Subcutaneous abdominal adipose tissue (tissue), 5 donors: Measurements from ENCODE around the gene NAPSA.

Source experiments
- H3K27ac ChIP-seq: one replicate; pipeline ENCODE4 v1.7.0; 2013; ENCODE audit warnings: low read depth, mild to moderate bottlenecking, inconsistent platforms, low read length, moderate library complexity
- H3K27me3 ChIP-seq, 5 donors: one replicate each; pipeline ENCODE4 v1.7.0; 2013; ENCODE audit warnings: low read length in 5 of 5, inconsistent platforms in 1 of 5; ENCODE audit not compliant: control insufficient read depth in 5 of 5, insufficient read depth in 4 of 5
- H3K36me3 ChIP-seq, 5 donors: one replicate each; pipeline ENCODE4 v1.7.0; 2013; ENCODE audit warnings: low read length in 5 of 5; ENCODE audit not compliant: control insufficient read depth in 5 of 5, insufficient read depth in 5 of 5
- H3K4me1 ChIP-seq, 5 donors: one replicate each; pipeline ENCODE4 v1.7.0; 2013; ENCODE audit warnings: low read length in 5 of 5, mild to moderate bottlenecking in 3 of 5, moderate library complexity in 1 of 5; ENCODE audit not compliant: control insufficient read depth in 5 of 5, insufficient read depth in 5 of 5
- H3K4me3 ChIP-seq, 5 donors: one replicate each; pipeline ENCODE4 v1.7.0; 2013; ENCODE audit warnings: low read length in 5 of 5, low read depth in 1 of 5
- H3K9ac ChIP-seq, 5 donors: one replicate each; pipeline ENCODE4 v1.7.0; 2013; ENCODE audit warnings: low read length in 5 of 5, mild to moderate bottlenecking in 4 of 5, moderate library complexity in 3 of 5
- H3K9me3 ChIP-seq, 5 donors: one replicate each; pipeline ENCODE4 v1.7.0; 2013; ENCODE audit warnings: low read length in 5 of 5; ENCODE audit not compliant: control insufficient read depth in 5 of 5
- donor health status: healthy.
- donor health status: healthy.
- donor health status: healthy.
- donor health status: healthy.
- donor health status: healthy.

The NAPSA gene

DNA sequence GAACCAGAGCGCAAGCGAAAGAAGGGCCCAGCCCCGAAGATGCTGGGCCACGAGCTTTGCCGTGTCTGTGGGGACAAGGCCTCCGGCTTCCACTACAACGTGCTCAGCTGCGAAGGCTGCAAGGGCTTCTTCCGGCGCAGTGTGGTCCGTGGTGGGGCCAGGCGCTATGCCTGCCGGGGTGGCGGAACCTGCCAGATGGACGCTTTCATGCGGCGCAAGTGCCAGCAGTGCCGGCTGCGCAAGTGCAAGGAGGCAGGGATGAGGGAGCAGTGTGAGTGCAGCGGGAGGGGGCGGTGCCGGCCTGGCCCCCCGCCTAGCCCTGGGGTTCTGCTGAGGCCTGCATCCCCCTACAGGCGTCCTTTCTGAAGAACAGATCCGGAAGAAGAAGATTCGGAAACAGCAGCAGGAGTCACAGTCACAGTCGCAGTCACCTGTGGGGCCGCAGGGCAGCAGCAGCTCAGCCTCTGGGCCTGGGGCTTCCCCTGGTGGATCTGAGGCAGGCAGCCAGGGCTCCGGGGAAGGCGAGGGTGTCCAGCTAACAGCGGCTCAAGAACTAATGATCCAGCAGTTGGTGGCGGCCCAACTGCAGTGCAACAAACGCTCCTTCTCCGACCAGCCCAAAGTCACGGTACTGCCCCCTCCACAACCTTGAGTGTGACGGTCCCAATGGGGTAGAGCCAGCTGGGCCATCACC lies 12.9 kb upstream of the NAPSA start:
- no peak overlapping the region for H3K27ac ChIP-seq
- peaks cover 3 to 55% (median 54%) of the 10 kb centered on the region in 5 donors for H3K36me3 ChIP-seq
- no peak overlapping the region for H3K9ac ChIP-seq
- peaks cover 0 to 10% (median 7%) of the 10 kb centered on the region in 5 donors for H3K4me1 ChIP-seq
- no peaks in the 10 kb centered on the region for H3K9me3 ChIP-seq
- H3K27me3 ChIP-seq, result no peaks in the 10 kb centered on the region
- no peak overlapping the region for H3K4me3 ChIP-seq

DNA sequence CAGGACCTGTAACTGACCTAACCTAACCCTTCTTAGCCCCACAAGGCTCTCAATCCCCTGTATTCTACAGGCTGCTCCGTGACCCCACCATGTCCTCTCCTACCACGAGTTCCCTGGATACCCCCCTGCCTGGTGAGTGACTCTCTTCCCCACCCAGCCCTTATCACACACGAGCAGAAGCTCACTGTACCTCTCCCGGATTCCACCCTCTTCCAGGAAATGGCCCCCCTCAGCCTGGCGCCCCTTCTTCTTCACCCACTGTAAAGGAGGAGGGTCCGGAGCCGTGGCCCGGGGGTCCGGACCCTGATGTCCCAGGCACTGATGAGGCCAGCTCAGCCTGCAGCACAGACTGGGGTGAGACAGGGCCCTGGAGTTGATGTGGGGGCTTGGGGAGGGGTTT lies 12.1 kb upstream of the NAPSA start:
- H3K27me3 ChIP-seq, result no peaks in the 10 kb centered on the region
- H3K27ac ChIP-seq, result no peak overlapping the region
- no peaks in the 10 kb centered on the region for H3K9me3 ChIP-seq
- peaks cover 0 to 10% (median 6%) of the 10 kb centered on the region in 5 donors for H3K4me1 ChIP-seq
- no peak overlapping the region for H3K4me3 ChIP-seq
- peaks cover 3 to 53% (median 53%) of the 10 kb centered on the region in 5 donors for H3K36me3 ChIP-seq
- H3K9ac ChIP-seq, result no peak overlapping the region

DNA sequence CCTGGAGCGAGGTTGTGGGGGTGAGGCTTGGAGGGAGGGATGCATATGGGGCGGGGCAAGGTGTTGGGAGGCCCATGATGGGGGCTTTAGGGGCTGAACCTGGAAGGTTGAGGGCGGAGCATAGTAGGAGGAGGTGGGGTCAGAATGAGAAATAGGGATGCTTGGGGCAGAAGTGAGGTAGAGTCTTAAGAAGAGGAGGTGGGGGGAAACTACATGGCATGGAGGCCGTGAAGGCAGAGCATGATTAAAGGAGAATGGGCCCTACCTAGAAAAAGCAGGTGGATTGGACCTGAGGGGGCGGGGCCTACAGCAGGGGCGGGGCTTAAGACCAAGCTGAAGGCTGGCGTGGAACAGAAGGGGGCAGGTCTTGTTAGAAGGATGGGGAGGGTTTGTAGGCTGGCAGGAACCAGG lies 11.6 kb upstream of the NAPSA start:
- Histone ChIP-seq H3K4me3 (no peak overlapping the region), H3K9ac (no peak overlapping the region), H3K27ac (no peak overlapping the region), H3K4me1 (peaks cover 0 to 10% (median 6%) of the 10 kb centered on the region in 5 donors), H3K9me3 (no peaks in the 10 kb centered on the region), H3K27me3 (no peaks in the 10 kb centered on the region), H3K36me3 (peaks cover 3 to 48% (median 48%) of the 10 kb centered on the region in 5 donors)

DNA sequence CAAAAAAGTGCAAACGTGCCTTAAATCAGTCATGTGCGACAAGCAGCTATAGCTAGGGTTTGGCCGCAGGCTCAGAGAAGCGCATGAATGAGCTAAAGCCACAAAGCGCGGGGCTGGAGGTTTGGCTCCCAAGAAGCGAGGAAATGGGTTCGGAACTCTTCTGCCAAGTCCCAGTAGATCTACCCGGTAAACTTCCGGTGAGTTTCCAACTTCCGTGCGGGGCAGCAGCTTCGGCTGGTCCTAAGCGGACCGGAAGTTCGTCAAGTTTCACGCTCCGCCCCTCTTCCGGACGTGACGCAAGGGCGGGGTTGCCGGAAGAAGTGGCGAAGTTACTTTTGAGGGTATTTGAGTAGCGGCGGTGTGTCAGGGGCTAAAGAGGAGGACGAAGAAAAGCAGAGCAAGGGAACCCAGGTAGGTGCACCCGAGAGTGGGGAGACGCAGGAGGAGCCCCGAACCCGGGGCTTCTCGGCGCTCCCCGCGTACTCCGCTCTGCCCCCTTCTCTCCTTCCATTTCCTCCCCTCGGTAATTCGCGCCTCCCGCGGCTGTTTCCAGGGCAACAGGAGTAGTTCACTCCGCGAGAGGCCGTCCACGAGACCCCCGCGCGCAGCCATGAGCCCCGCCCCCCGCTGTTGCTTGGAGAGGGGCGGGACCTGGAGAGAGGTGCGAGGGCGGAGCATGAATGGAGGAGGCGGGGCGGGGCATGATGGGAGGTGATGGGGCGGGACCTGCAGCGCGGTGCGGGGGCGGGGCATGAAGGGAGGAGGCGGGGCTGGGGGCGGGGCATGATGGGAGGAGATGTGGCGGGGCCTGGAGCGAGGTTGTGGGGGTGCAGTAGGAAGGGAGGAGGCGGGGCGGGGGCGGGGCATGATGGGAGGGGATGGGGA lies 11.0 kb upstream of the NAPSA start, which contains the start of gene NR1H2:
TSS of gene NR1H2 (plus strand) at position 292 of the 885 bp plus-strand sequence. CDS start 1,149 bp downstream, outside the sequence.
- Histone ChIP-seq H3K27me3 (no peaks in the 10 kb centered on the region), H3K4me3 (peak within 1 kb of the TSS; percentile 79 to 94 (median 86)), H3K9ac (peak within 1 kb of the TSS; percentile 48 to 100 (median 97)), H3K4me1 (peaks cover 0 to 10% (median 6%) of the 10 kb centered on the region in 5 donors), H3K36me3 (peaks cover 3 to 42% (median 41%) of the 10 kb centered on the region in 5 donors), H3K27ac (peak within 1 kb of the TSS; percentile 98), H3K9me3 (no peaks in the 10 kb centered on the region)

DNA sequence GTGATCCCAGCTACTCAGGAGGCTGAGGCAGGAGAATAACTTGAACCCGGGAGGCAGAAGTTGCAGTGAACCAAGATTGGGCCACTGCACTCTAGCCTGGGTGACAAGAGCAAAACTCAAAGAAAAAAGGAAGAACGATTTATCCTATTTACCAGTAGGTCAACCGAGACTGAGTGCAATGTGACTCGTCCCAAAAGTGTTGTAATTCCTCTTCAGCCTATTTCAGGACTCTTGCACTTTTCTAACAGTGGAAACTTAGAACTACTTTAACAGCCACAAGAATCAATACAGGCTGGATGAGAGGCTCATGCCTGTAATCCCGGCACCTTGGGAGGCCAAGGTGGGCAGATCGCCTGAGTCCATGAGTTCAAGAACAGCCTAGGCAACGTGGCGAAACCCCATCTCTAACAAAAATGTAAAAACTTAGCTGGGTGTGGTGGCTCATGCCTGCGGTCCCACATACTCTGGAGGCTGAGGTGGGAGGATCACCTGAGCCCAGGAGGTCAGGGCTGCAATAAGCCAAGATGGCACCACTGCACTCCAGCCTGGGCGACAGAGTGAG lies 6.6 kb upstream of the NAPSA start:
- Histone ChIP-seq H3K36me3 (no peaks in the 10 kb centered on the region), H3K4me1 (peaks cover 0 to 21% (median 17%) of the 10 kb centered on the region in 5 donors), H3K4me3 (no peak overlapping the region), H3K27me3 (no peaks in the 10 kb centered on the region), H3K27ac (no peak overlapping the region), H3K9ac (no peak overlapping the region), H3K9me3 (no peaks in the 10 kb centered on the region)

DNA sequence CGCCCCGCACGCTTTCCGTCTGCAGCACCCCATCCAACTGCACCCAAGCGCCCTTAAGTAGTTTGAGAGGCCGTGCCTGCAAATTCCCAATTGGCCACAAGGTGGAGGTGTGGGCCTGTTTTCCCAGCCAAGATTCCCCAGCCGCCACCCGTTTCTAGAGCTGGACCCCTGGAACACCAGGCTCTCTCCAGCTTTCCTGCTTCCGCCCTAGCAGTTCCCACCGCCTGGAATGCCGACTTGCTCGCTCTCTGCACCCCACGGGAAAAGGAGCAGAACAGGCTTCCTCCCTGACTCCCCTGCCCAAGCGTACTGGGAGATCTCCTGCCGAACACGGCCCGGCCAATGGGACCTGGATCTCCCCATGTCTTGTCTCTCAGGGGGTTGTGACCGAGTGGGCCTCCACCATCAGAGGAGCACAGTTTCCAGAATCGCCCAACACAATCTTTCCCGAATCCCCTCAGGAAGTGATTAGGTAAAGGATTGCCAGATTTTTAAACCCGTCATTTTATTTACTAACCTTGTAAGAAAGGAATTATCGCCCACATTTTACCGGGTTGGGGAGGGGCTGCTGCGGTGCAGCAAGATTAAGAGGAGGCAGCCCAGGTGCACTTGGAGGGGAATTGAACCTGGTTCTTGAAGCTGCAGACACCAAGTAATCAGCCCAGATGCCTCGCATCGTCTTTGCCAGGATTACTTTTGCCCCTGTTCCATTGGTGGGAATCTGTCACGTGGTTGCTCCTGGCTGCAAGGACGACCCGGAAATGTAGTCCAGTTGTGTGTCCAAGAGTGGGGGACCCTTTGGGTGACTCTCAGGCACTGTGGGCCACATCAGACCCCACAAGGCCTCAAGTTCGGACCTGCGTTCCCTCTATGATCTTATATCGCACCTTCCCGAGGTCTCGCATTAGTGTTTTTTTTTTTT lies 3.5 kb upstream of the NAPSA start:
- H3K9ac ChIP-seq, result peak overlapping the region; percentile 54 to 87 (median 73)
- no peaks in the 10 kb centered on the region for H3K27me3 ChIP-seq
- H3K36me3 ChIP-seq, result no peaks in the 10 kb centered on the region
- peak overlapping the region; percentile 75 for H3K27ac ChIP-seq
- peak overlapping the region; percentile 89 to 96 (median 92) for H3K4me3 ChIP-seq
- H3K4me1 ChIP-seq, result peaks cover 0 to 15% (median 13%) of the 10 kb centered on the region in 5 donors
- H3K9me3 ChIP-seq, result no peaks in the 10 kb centered on the region

DNA sequence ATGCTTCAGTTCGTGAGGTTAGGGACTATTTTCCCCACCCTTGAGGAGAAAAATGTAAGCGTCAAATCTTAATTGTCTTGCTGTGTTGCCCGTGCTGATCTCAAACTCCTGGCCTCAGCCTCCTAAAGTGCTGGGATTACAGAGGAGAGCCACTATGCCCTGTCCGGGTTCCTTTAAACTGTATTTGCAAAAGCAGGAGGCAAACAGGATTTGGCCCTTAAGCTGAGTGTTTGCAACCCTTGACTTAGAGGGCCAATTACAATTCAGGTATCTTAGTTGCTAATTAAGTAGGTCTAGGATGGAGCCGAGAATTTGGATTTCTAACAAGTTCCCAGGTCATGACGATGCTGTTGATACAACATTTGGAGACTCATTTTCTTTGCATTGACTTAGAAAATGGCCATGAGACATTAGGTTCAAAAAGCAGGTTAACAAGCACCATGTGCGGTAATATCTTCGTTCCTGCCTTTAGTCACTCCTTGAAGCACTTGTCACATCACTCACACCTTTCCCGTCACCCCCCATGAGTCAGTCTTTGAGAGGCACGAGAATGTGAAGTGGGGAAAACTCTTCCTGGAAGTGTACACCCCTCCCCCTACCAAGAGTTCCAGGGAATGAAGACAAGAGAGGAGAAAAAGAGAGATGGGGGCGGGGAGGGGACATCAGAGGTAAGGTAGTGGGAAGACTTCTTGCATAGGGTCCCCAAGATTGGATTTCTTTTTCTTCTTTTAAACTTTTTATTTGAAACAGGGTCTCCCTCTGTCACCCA lies 2.6 kb downstream of the NAPSA start:
- H3K9me3 ChIP-seq, result no peaks in the 10 kb centered on the region
- peaks cover 0 to 12% (median 9%) of the 10 kb centered on the region in 5 donors for H3K4me1 ChIP-seq
- H3K4me3 ChIP-seq, result no peak overlapping the region
- no peak overlapping the region for H3K27ac ChIP-seq
- H3K9ac ChIP-seq, result no peak overlapping the region
- H3K36me3 ChIP-seq, result no peaks in the 10 kb centered on the region
- no peaks in the 10 kb centered on the region for H3K27me3 ChIP-seq

DNA sequence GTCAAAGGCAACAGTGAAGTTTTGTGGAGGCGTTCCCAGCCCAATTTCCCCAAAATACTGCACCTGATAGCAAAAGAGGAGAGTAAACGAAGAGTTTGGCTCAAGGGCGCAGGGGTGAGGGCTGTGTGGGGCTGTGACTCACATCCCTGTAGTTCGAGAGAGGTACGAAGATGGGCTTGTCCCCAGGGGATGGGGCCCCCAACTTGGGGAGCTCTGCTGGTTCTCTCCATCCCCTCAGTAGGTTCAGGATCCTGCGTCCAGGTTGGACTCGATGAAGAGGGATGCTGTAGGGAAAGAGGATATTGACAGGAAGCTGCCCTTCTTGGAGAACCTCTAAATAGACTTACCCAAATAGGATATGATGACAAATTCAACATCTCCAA lies 3.4 kb downstream of the NAPSA start:
- no peaks in the 10 kb centered on the region for H3K27me3 ChIP-seq
- H3K9ac ChIP-seq, result no peak overlapping the region
- H3K9me3 ChIP-seq, result no peaks in the 10 kb centered on the region
- H3K27ac ChIP-seq, result no peak overlapping the region
- H3K4me3 ChIP-seq, result no peak overlapping the region
- H3K4me1 ChIP-seq, result peaks cover 0 to 20% (median 17%) of the 10 kb centered on the region in 5 donors
- H3K36me3 ChIP-seq, result no peaks in the 10 kb centered on the region
